Suprapubic skin (tissue), 4 donors: ENCODE results near the gene MYH6.

Source experiments
- CTCF ChIP-seq, 2 donors: fragments of 200-600 bp in 1 of 2; fragments of 450-650 bp in 1 of 2; sonication (generic) in 1 of 2; IDR thresholded peaks; one replicate each; pipeline ENCODE4 v1.5.1; 2016 to 2019; ENCODE audit warnings: antibody characterized with exemption in 2 of 2, mild to moderate bottlenecking in 1 of 2, moderate library complexity in 1 of 2
- EP300 ChIP-seq: sonication (generic); formaldehyde crosslinking; IDR thresholded peaks from one replicate; pipeline ENCODE4 v1.6.1; 2017; ENCODE audit warnings: antibody characterized with exemption
- POLR2A ChIP-seq, 2 donors: fragments of 450-650 bp; IDR thresholded peaks; one replicate each; pipeline ENCODE4 v1.6.1; 2017; ENCODE audit warnings: antibody characterized with exemption in 2 of 2, mild to moderate bottlenecking in 2 of 2, moderate library complexity in 2 of 2
- POLR2AphosphoS5 ChIP-seq, 3 donors: sonication (generic); formaldehyde crosslinking; IDR thresholded peaks; one replicate each; pipeline ENCODE4 v1.6.1; 2017; ENCODE audit warnings: antibody characterized with exemption in 3 of 3

- TF ChIP-seq CTCF (IDR thresholded peaks at IDR 0.05), result no peak
- no peak for TF ChIP-seq POLR2A (IDR thresholded peaks at IDR 0.05)
- TF ChIP-seq POLR2AphosphoS5 (IDR thresholded peaks at IDR 0.05), result no peak
- no peak for TF ChIP-seq EP300
These were observed 36.2 kb upstream of the MYH6 start for GRCh38 chr14:23444314-23444713.
